ENCODE data around the gene GON4L. TPM values are rescaled to one million over a fixed set of nuclear protein-coding genes. Genes with fewer than 3 reads are reported as not detected.
"Not testable (repeated sequence)": the region's sequence is repeated elsewhere in the genome, so short reads cannot be mapped to it uniquely, and the experiment has no call there.

The GON4L gene
- polyA plus RNA-seq, 1 experiment: 24.5 TPM

DNA sequence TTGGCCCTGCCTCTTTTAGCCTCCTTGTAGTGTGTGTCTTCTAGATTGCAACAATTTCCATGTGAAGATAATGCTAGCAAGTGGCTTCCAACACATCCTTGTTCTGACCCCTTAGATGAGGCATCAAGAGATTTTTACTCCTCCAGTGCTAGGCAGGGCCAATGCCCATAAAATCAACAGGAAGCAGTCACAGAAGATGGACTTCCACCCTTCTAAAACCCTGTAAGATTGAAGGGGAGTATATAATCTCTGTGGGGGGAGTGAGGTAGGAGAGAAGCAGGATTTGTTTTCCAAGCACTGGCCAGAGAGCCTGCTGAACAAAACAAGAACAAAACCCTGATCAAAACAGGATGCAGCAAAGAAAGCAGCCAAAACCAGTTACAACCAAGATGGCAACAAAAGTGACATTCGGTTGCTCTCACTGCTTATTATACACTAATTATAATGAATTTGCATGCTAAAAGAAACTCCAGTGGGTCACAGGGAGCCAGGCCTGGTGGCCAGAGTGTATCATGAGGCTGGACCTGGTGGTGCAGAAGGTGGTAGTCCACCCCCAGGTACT lies 12.1 kb downstream of the GON4L start:
- no peaks in the 10 kb centered on the region for H3K9me3 ChIP-seq (ENCODE audit: control insufficient read depth, insufficient read depth, low read length)
- ChIA-PET CTCF (no interaction called here), POLR2A (no interaction called here)
- TF ChIP-seq, protein P1, sequence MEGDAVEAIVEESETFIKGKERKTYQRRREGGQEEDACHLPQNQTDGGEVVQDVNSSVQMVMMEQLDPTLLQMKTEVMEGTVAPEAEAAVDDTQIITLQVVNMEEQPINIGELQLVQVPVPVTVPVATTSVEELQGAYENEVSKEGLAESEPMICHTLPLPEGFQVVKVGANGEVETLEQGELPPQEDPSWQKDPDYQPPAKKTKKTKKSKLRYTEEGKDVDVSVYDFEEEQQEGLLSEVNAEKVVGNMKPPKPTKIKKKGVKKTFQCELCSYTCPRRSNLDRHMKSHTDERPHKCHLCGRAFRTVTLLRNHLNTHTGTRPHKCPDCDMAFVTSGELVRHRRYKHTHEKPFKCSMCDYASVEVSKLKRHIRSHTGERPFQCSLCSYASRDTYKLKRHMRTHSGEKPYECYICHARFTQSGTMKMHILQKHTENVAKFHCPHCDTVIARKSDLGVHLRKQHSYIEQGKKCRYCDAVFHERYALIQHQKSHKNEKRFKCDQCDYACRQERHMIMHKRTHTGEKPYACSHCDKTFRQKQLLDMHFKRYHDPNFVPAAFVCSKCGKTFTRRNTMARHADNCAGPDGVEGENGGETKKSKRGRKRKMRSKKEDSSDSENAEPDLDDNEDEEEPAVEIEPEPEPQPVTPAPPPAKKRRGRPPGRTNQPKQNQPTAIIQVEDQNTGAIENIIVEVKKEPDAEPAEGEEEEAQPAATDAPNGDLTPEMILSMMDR (IDR thresholded peaks at IDR 0.05; ENCODE audit: low read depth, low read length): no peak
- H3K27me3 ChIP-seq (ENCODE audit: control insufficient read depth, insufficient read depth, low read length): no peaks in the 10 kb centered on the region
- DNase-seq (ENCODE audit: low read depth, low spot score): no peak
- H3K4me3 ChIP-seq (ENCODE audit: low read depth, low read length): no peak overlapping the region
- no peak overlapping the region for H3K27ac ChIP-seq (ENCODE audit: low read depth, low read length)

DNA sequence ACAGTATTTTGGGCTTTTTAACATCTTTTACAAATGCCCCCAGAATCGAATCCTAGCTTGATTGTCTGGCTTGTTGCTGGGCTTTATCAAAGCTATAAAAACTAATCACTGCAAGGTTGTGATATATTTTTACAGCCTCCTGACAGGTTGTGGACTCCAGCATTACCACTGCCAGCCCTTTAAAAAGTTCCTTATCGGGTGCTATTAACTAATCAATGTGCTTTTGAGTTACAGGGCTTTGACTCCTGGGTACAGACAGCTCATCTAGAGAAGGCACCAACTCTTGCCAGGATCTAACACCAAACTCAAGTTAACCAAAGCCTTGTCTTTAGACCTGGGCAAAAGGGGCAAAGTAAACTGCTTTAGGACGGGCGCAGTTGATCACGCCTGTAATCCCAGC lies 16.6 kb downstream of the GON4L start:
- POLR2A ChIA-PET: no interaction called here
- no peaks in the 10 kb centered on the region for H3K27me3 ChIP-seq (ENCODE audit: control insufficient read depth, insufficient read depth, low read length)
- no peak overlapping the region for H3K27ac ChIP-seq (ENCODE audit: low read depth, low read length)
- no peak overlapping the region for H3K4me3 ChIP-seq (ENCODE audit: low read depth, low read length)
- TF ChIP-seq, protein P1 (IDR thresholded peaks at IDR 0.05; ENCODE audit: low read depth, low read length): no peak
- CTCF ChIA-PET: no interaction called here
- no peaks in the 10 kb centered on the region for H3K9me3 ChIP-seq (ENCODE audit: control insufficient read depth, insufficient read depth, low read length)
- no peak for DNase-seq (ENCODE audit: low read depth, low spot score)

DNA sequence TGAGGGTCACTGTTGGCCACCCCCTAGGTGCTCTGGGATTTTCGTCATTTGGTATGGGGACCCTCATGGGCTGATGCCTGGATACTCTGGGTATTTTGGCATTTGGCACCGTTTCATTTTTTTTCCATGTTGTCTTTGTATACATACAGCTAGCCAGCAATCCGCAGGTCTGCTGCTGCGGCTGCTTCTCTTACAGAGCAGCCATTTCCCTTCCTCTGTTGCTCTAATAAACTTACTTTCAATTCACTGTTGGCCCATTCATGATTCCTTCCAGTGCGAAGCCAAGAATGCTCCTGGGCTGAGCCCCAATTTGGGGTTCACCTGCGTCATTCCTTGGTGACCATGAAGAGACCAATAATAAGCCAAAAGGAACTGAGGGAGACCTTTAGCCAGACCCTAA lies 21.5 kb downstream of the GON4L start:
- no peak for DNase-seq (ENCODE audit: low read depth, low spot score)
- ChIA-PET CTCF (no interaction called here), POLR2A (no interaction called here)
- TF ChIP-seq, protein P1 (IDR thresholded peaks at IDR 0.05; ENCODE audit: low read depth, low read length): no peak
- Histone ChIP-seq H3K9me3 (ENCODE audit: control insufficient read depth, insufficient read depth, low read length) (no peaks in the 10 kb centered on the region), H3K27me3 (ENCODE audit: control insufficient read depth, insufficient read depth, low read length) (no peaks in the 10 kb centered on the region), H3K27ac (ENCODE audit: low read depth, low read length) (no peak overlapping the region), H3K4me3 (ENCODE audit: low read depth, low read length) (no peak overlapping the region)

DNA sequence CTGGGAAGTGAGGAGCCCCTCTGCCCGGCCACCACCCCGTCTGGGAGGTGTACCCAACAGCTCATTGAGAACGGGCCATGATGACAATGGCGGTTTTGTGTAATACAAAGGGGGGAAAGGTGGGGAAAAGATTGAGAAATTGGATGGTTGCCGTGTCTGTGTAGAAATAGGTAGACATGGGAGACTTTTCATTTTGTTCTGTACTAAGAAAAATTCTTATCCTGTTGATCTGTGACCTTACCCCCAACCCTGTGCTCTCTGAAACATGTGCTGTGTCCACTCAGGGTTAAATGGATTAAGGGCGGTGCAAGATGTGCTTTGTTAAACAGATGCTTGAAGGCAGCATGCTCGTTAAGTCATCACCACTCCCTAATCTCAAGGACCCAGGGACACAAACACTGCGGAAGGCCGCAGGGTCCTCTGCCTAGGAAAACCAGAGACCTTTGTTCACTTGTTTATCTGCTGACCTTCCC lies 22.1 kb downstream of the GON4L start:
- peak overlapping the region; percentile 70 for H3K27ac ChIP-seq (ENCODE audit: low read depth, low read length)
- CTCF ChIA-PET; POLR2A ChIA-PET; H3K4me3 ChIP-seq (ENCODE audit: low read depth, low read length); H3K27me3 ChIP-seq (ENCODE audit: control insufficient read depth, insufficient read depth, low read length); DNase-seq (ENCODE audit: low read depth, low spot score); H3K9me3 ChIP-seq (ENCODE audit: control insufficient read depth, insufficient read depth, low read length): not testable (repeated sequence)

DNA sequence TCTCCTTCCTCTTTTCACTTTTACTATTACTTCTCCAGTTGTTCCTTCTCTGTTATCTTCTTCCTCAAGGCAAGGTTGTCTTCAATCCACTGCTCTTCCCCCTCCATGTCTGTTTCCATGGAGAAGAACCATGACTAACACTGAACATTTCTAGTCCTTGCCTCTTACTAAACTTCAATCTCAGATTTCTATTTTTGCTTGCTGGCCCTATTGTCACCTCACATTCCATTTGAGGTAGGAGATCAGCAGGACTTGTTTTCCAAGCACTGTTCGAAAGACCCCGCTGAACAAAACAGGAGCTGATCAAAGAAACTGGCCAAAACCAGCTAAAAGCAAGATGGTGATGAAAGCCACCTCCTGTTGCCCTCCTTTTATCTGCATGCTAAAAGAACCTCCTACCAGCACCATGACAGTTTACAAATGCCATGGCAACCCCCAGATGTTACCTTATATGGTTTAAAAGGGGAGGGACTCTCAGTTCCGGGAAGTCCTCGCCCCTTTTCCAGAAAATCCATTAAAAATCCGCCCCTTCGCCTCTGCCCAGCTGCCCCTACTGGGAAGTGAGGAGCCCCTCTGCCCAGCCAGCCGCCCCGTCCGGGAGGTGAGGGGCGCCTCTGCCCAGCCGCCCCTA lies 22.6 kb downstream of the GON4L start:
- H3K9me3 ChIP-seq (ENCODE audit: control insufficient read depth, insufficient read depth, low read length): no peaks in the 10 kb centered on the region
- H3K4me3 ChIP-seq (ENCODE audit: low read depth, low read length): no peak overlapping the region
- DNase-seq (ENCODE audit: low read depth, low spot score): no peak
- ChIA-PET POLR2A (no interaction called here), CTCF (no interaction called here)
- H3K27ac ChIP-seq (ENCODE audit: low read depth, low read length): peak overlapping the region; percentile 70
- no peaks in the 10 kb centered on the region for H3K27me3 ChIP-seq (ENCODE audit: control insufficient read depth, insufficient read depth, low read length)
- TF ChIP-seq, protein P1 (IDR thresholded peaks at IDR 0.05; ENCODE audit: low read depth, low read length): no peak

Measured in AG04450 (cell line).